GM18907 (cell line): ENCODE results near the gene TRIP10.

Source experiments
- ATAC-seq: cut with Tn5 transposase; IDR thresholded peaks from one replicate; pipeline ENCODE4 v1.9.1; 2021; ENCODE audit warnings: mild to moderate bottlenecking, moderate library complexity; ENCODE audit not compliant: unreplicated experiment

The TRIP10 gene

GRCh38 chr19:6710273-6711077 is 29.0 kb upstream of the TRIP10 start:
- no peak for ATAC-seq

GRCh38 chr19:6711078-6711361 is 28.5 kb upstream of the TRIP10 start:
- no peak for ATAC-seq

GRCh38 chr19:6711605-6712004 is 27.9 kb upstream of the TRIP10 start:
- ATAC-seq: no peak

- no peak for ATAC-seq
These were observed 27.2 kb upstream of the TRIP10 start for GRCh38 chr19:6712231-6712630.

- ATAC-seq: no peak
These were observed 26.5 kb upstream of the TRIP10 start for GRCh38 chr19:6712692-6713670.

- ATAC-seq: no peak
These were observed 25.4 kb upstream of the TRIP10 start for GRCh38 chr19:6713773-6714692.

- no peak for ATAC-seq
These were observed 24.5 kb upstream of the TRIP10 start for GRCh38 chr19:6714749-6715555.

GRCh38 chr19:6716610-6716970 is 22.9 kb upstream of the TRIP10 start:
- no peak for ATAC-seq

GRCh38 chr19:6717036-6717435 is 22.4 kb upstream of the TRIP10 start:
- ATAC-seq: no peak

GRCh38 chr19:6717441-6717971 is 22.0 kb upstream of the TRIP10 start:
- ATAC-seq: no peak

GRCh38 chr19:6718111-6718740 is 21.3 kb upstream of the TRIP10 start:
- ATAC-seq: no peak

- ATAC-seq: no peak
These were observed 20.5 kb upstream of the TRIP10 start for GRCh38 chr19:6718741-6719539.

- no peak for ATAC-seq
These were observed 20.0 kb upstream of the TRIP10 start for GRCh38 chr19:6719540-6719861.

- ATAC-seq: no peak
These were observed 19.5 kb upstream of the TRIP10 start for GRCh38 chr19:6719992-6720368.

GRCh38 chr19:6720369-6721137 is 18.9 kb upstream of the TRIP10 start, which contains the start of gene C3:
Gene C3 (minus strand): TSS chr19:6720650. CDS start chr19:6720589, 61 bp downstream.
- no peak for ATAC-seq

- no peak for ATAC-seq
These were observed 18.4 kb upstream of the TRIP10 start for GRCh38 chr19:6721138-6721474.

GRCh38 chr19:6721773-6722172 is 17.7 kb upstream of the TRIP10 start:
- ATAC-seq: no peak

- no peak for ATAC-seq
These were observed 16.3 kb upstream of the TRIP10 start for GRCh38 chr19:6723108-6723618.
